Thyroid gland (tissue), 4 donors: ENCODE measurements around the gene C4B. TPM values are rescaled to one million over a fixed set of nuclear protein-coding genes. Genes with fewer than 3 reads are reported as not detected.

Source experiments
- DNase-seq, 2 donors: peaks; one replicate each; pipeline ENCODE4 v3.0.0-alpha.2; 2019
- H3K27ac ChIP-seq, 3 donors: fragments of 200-600 bp; sonication (generic); 1 replicate in 2 of 3; 2 replicates in 1 of 3; pipeline ENCODE4 v1.5.1; 2016 to 2019; ENCODE audit warnings: mild to moderate bottlenecking in 1 of 3, moderate library complexity in 1 of 3
- H3K27me3 ChIP-seq: fragments of 200-600 bp; sonication (generic); one replicate; pipeline ENCODE4 v1.5.1; 2019
- H3K36me3 ChIP-seq, 2 donors: fragments of 200-600 bp; sonication (generic); one replicate each; pipeline ENCODE4 v1.5.1; 2016 to 2019
- H3K4me1 ChIP-seq, 2 donors: fragments of 200-600 bp; sonication (generic); one replicate each; pipeline ENCODE4 v1.5.1; 2017 to 2019
- H3K4me3 ChIP-seq, 3 donors: fragments of 200-600 bp; sonication (generic); replicated peaks in 1 of 3; 1 replicate in 2 of 3; 2 replicates in 1 of 3; pipeline ENCODE4 v1.5.1; 2016; ENCODE audit warnings: mild to moderate bottlenecking in 1 of 3
- H3K9me3 ChIP-seq: fragments of 200-600 bp; sonication (generic); one replicate; pipeline ENCODE4 v1.5.1; 2017
- POLR2A ChIP-seq, 2 donors: fragments of 450-650 bp; IDR thresholded peaks; one replicate each; pipeline ENCODE4 v1.6.1; 2017; ENCODE audit warnings: antibody characterized with exemption in 2 of 2, mild to moderate bottlenecking in 2 of 2, moderate library complexity in 1 of 2
- WGBS, 2 donors: methylation state at CpG; one replicate each; pipeline ENCODE4 v1.1.5; 2017; 5-methylcytosine and 5-hydroxymethylcytosine counted together
- intact Hi-C: fragments of 100-400 bp; cut with DNase I; formaldehyde crosslinking; loops from one replicate; pipeline ENCODE4 v1.15.1; 2023
- total RNA-seq, 4 donors: library from RNA; depleted of rRNA; stranded (reverse); fragments of >200 nt; gene quantifications; one replicate each; pipeline ENCODE4 v1.2.3, GENCODE V29; 2016
- TF ChIP-seq, protein P1 (sequence below), 6 experiments: fragments of 200-600 bp in 3 of 6; fragments of 450-650 bp in 3 of 6; sonication (generic) in 3 of 6; IDR thresholded peaks; one replicate each; pipeline ENCODE4 v1.5.1; 2016 to 2019; ENCODE audit warnings: antibody characterized with exemption in 6 of 6, mild to moderate bottlenecking in 2 of 6, inconsistent platforms in 1 of 6, moderate library complexity in 1 of 6

The C4B gene
- total RNA-seq, 4 donors from 2014 or later: 233 to 370 (median 285) TPM

DNA sequence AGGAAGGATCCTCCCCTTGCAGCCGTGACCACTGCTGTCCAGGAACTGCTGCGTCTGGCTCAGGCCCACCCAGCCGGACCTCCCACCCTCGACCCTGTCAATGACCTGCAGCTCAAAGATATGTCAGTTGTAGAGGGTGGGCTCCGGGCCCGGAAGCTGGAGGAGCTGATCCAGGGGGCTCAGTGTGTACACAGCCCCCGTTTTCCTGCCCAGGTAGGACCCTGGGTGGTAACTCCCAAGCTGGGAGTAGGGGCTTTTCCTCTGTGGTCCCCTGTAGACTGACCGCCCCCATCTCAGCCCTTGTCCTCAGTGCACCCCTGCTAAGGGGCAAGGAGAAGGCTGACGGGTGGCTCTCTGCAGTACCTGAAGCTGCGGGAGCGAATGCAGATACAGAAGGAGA is 46.3 kb upstream of the C4B start:
- intact Hi-C loops: loop anchor here (10.0 kb wide), 1 partner anchor 294 kb away; no protein-coding TSS in a partner anchor
- 92 to 96% methylated on average over 10 to 11 of the region's 11 CpGs for WGBS, 2 donors
- TF ChIP-seq, protein P1, sequence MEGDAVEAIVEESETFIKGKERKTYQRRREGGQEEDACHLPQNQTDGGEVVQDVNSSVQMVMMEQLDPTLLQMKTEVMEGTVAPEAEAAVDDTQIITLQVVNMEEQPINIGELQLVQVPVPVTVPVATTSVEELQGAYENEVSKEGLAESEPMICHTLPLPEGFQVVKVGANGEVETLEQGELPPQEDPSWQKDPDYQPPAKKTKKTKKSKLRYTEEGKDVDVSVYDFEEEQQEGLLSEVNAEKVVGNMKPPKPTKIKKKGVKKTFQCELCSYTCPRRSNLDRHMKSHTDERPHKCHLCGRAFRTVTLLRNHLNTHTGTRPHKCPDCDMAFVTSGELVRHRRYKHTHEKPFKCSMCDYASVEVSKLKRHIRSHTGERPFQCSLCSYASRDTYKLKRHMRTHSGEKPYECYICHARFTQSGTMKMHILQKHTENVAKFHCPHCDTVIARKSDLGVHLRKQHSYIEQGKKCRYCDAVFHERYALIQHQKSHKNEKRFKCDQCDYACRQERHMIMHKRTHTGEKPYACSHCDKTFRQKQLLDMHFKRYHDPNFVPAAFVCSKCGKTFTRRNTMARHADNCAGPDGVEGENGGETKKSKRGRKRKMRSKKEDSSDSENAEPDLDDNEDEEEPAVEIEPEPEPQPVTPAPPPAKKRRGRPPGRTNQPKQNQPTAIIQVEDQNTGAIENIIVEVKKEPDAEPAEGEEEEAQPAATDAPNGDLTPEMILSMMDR (IDR thresholded peaks at IDR 0.05): no peak
- TF ChIP-seq POLR2A (IDR thresholded peaks at IDR 0.05): no peak
- Histone ChIP-seq H3K4me3 (no peak overlapping the region), H3K36me3 (peaks cover 46 to 59% of the 10 kb centered on the region in 2 donors), H3K27me3 (no peaks in the 10 kb centered on the region), H3K27ac (no peak overlapping the region), H3K4me1 (peaks cover 8 to 16% of the 10 kb centered on the region in 2 donors), H3K9me3 (no peaks in the 10 kb centered on the region)
- no peak for DNase-seq

DNA sequence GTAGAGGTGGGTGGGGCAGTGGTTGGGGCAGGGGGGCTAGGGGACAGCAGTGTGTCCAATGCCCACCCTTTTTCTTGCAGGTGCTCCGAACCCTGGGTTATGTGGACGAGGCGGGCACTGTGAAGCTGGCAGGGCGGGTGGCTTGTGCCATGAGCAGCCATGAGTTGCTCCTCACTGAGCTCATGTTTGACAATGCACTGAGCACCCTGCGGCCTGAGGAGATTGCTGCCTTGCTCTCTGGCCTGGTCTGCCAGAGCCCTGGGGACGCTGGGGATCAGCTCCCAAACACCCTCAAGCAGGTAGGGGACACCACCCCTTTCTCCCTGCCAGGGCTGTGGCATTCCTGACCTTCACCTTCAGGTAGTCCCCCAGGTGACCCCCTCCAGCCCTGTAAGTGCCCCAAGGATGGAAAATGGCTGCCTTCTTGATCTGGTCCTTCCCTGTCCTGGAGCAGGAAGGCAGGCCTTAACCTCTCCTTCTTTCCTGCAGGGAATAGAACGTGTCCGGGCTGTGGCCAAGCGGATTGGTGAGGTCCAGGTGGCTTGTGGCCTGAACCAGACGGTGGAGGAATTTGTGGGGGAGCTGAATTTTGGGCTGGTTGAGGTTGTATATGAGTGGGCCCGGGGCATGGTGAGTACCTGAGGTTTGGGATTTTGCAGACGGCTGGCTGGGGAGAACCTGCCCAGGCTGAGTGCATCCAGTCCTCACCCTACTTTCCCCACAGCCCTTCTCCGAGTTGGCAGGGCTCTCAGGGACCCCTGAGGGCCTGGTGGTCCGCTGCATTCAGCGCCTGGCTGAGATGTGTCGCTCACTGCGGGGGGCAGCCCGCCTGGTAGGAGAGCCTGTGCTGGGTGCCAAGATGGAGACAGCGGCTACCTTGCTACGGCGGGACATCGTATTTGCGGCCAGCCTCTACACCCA is 45.5 kb upstream of the C4B start:
- peaks cover 39 to 52% of the 10 kb centered on the region in 2 donors for H3K36me3 ChIP-seq
- TF ChIP-seq, protein P1 (IDR thresholded peaks at IDR 0.05): no peak
- TF ChIP-seq POLR2A (IDR thresholded peaks at IDR 0.05): no peak
- H3K27me3 ChIP-seq: no peaks in the 10 kb centered on the region
- H3K27ac ChIP-seq: no peak overlapping the region
- 89 to 91% methylated on average over 15 to 23 of the region's 23 CpGs for WGBS, 2 donors
- no peak overlapping the region for H3K4me3 ChIP-seq
- DNase-seq: no peak
- no peaks in the 10 kb centered on the region for H3K9me3 ChIP-seq
- intact Hi-C loops: loop anchor here (10.0 kb wide), 1 partner anchor 294 kb away; no protein-coding TSS in a partner anchor
- H3K4me1 ChIP-seq: peaks cover 12 to 18% of the 10 kb centered on the region in 2 donors

DNA sequence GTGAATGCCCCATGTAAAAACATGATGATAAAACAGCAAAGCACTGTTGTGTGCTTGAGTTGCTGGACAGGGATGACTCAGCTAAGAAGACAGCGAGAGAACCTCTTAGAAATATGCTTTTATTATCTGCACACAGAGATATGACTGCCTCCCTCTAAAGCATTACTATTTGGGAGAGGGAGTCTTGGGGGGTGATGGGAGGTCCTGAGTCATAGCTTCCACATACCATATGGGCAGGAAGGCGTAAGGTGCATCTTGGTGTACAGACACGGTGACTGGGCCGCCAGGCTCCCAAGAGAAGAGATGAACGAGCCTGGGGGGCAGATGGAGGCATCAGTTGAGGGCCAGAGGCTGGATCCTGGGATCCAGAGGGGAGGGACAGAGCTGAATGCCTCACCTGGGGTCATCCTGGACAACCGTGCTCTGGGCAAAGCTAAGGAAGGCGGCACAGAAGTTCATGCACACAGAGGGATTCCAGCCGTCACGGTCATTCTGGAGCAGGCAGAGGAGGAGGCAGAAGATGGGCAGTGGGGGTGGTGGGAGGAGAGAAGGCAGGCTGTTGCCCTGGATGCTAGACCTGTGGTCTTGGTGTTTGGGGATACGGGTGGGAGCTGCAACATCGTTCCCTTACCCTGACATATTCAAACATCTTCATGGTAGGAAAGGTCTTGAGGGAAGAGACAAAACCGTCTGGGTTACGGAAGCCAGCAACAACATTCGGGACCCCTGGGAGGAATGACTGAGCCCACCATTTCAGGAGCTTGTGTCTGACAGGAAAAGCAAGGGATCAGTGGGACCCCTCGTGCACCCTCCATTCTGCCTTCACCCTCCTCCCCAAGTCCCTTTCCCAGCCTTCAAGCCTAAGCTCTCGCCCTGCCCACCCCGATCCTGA is 44.6 kb upstream of the C4B start:
- no peak overlapping the region for H3K27ac ChIP-seq
- no peak overlapping the region for H3K4me3 ChIP-seq
- DNase-seq: no peak
- H3K9me3 ChIP-seq: no peaks in the 10 kb centered on the region
- H3K4me1 ChIP-seq: peaks cover 12 to 18% of the 10 kb centered on the region in 2 donors
- WGBS, 2 donors: 85 to 87% methylated on average over 14 to 17 of the region's 17 CpGs
- intact Hi-C loops: loop anchor here (10.0 kb wide), 1 partner anchor 295 kb away; no protein-coding TSS in a partner anchor
- TF ChIP-seq, protein P1 (IDR thresholded peaks at IDR 0.05): no peak
- TF ChIP-seq POLR2A (IDR thresholded peaks at IDR 0.05): no peak
- H3K27me3 ChIP-seq: no peaks in the 10 kb centered on the region
- peaks cover 36 to 43% of the 10 kb centered on the region in 2 donors for H3K36me3 ChIP-seq

DNA sequence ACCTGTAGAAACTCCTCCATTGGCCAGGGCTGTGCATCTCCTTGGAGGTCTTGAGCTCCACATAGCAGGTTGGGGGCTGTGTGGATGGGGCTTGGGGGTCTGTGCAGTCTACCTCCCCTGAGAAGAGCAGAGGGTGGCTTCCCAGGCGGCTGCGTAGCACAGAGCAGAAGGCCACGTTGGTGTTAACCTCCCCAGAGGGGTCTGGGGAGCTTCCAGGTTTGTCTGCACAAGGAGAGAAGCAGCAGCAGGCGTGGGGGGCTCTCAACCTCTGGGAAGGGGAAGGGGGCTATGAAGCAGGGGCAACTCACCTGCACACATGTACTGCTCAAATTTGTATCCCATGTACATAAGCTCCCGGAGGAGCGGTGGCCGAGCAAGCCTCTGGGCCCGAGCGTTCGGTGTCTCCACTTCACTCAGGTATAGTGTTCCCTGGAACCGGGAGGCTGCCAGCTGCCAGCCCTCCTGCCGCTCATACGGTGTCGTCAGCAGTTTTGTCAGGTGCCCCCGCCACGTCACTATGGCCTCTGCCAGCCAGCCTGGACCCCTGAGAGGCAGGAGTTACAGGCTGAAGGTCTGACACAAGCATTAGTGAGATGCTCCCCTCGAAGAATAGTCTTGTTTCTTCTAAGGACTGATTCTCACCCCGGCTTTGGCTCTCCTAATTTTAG is 43.9 kb upstream of the C4B start:
- Histone ChIP-seq H3K36me3 (peaks cover 36 to 37% of the 10 kb centered on the region in 2 donors), H3K4me3 (peak overlapping the region in 1 of 3 donors; percentile 87), H3K4me1 (peaks cover 12 to 18% of the 10 kb centered on the region in 2 donors), H3K9me3 (no peaks in the 10 kb centered on the region), H3K27ac (peak overlapping the region; percentile 93 to 97 (median 97)), H3K27me3 (no peaks in the 10 kb centered on the region)
- TF ChIP-seq, protein P1 (IDR thresholded peaks at IDR 0.05): no peak
- no peak for TF ChIP-seq POLR2A (IDR thresholded peaks at IDR 0.05)
- intact Hi-C loops: no loop called here
- no peak for DNase-seq
- 83 to 87% methylated on average over 11 to 15 of the region's 18 CpGs for WGBS, 2 donors
